ENCODE results near the gene SFN. TPM values are rescaled to one million over a fixed set of nuclear protein-coding genes. Genes with fewer than 3 reads are reported as not detected.

SFN gene
- total and polyA plus RNA-seq, 2 donors (not counting 3 experiments of a cell fraction or from before 2014, with no cell fraction given), result 0.08 to 0.33 TPM

GRCh38 chr1:26827106-26827604 is 35.8 kb upstream of the SFN start:
- Histone ChIP-seq H3K79me2 (ENCODE audit: control insufficient read depth, insufficient read depth, low read length) (peaks cover 26% of the 10 kb centered on the region), H3K27ac (ENCODE audit: insufficient read depth, low read depth, low read length) (no peak overlapping the region), H3K4me2 (ENCODE audit: insufficient read depth, low read length) (peak overlapping the region; percentile 80), H3K4me3 (replicated peaks in 1 of 3; ENCODE audit: insufficient read depth in 1 of 3, low read depth in 1 of 3, low read length in 3 of 3) (peak overlapping the region; percentile 60 to 93 (median 73)), H3K36me3 (ENCODE audit: control insufficient read depth in 2 of 2, extremely low read depth in 1 of 2, insufficient read depth in 2 of 2, low read length in 2 of 2) (peaks cover 0 to 3% of the 10 kb centered on the region in 2 experiments), H3K9ac (replicated peaks; ENCODE audit: extremely low read depth, insufficient read depth, low read length) (peak overlapping the region; percentile 11), H3K27me3 (ENCODE audit: control insufficient read depth in 2 of 2, insufficient read depth in 2 of 2, low read length in 2 of 2) (no peaks in the 10 kb centered on the region), H4K20me1 (replicated peaks; ENCODE audit: control insufficient read depth, extremely low read depth, insufficient read depth, low read length) (no peaks in the 10 kb centered on the region), H3K9me1 (replicated peaks; ENCODE audit: control insufficient read depth, extremely low read depth, insufficient read depth, low read length) (no peaks in the 10 kb centered on the region), H3K9me3 (replicated peaks; ENCODE audit: control insufficient read depth, insufficient read depth, low read length) (no peaks in the 10 kb centered on the region), H2AFZ (ENCODE audit: low read depth, low read length) (peak overlapping the region; percentile 68), H3K4me1 (ENCODE audit: control insufficient read depth, extremely low read depth, insufficient read depth, low read length) (peaks cover 11% of the 10 kb centered on the region)
- ChIA-PET CTCF (no interaction called here), POLR2A (no interaction called here)
- DNase-seq (ENCODE audit: low read depth, low spot score) (no peak), FAIRE-seq (no peak)
- BruUV-seq (replicated peaks), result no TSS peak
- intact Hi-C loops (cut with micrococcal nuclease) (loop anchor here (1.0 kb wide), 1 partner anchor 164 kb away; no protein-coding TSS in a partner anchor), dilution Hi-C loops (cut with MboI; ENCODE audit: extremely low pct_ligation_motif_present, low sequenced_read_pairs) (no loop called here)
- TF ChIP-seq MAX (IDR thresholded peaks at IDR 0.05; ENCODE audit: insufficient read depth, insufficient read length), result no peak
- TF ChIP-seq POLR2AphosphoS5 (IDR thresholded peaks at IDR 0.05; ENCODE audit: insufficient read depth, low read depth, low read length), result no peak
- TF ChIP-seq FOS (IDR thresholded peaks at IDR 0.05; ENCODE audit: borderline replicate concordance, insufficient read depth, low read length), result no peak
- no peak for TF ChIP-seq POLR2A (IDR thresholded peaks at IDR 0.05; ENCODE audit: low read depth, low read length)
- no peak for TF ChIP-seq GATA2 (IDR thresholded peaks at IDR 0.05; ENCODE audit: insufficient read depth, insufficient read length, low read depth, low read length)
- TF ChIP-seq CTCF (IDR thresholded peaks at IDR 0.05; ENCODE audit: extremely low read depth in 1 of 2, insufficient read depth in 1 of 2, low read depth in 1 of 2, low read length in 2 of 2), result no peak
- TF ChIP-seq JUN (IDR thresholded peaks at IDR 0.05; ENCODE audit: borderline replicate concordance, insufficient read depth, insufficient read length, low read depth), result no peak
- no peak for TF ChIP-seq EZH2 (IDR thresholded peaks at IDR 0.05; ENCODE audit: borderline replicate concordance, low read depth, low read length, severe bottlenecking)
- no peak for TF ChIP-seq MYC (IDR thresholded peaks at IDR 0.05; ENCODE audit: low read depth, low read length)
